UCSD-AML1 (cell line): Measurements from ENCODE around the gene FHIP2A.
"Not testable (repeated sequence)": the region's sequence is repeated elsewhere in the genome, so short reads cannot be mapped to it uniquely, and the experiment has no call there.

Experiments
- DNase-seq: peaks from one replicate; lab custom pipeline; 2025; ENCODE audit not compliant: unreplicated experiment; lab: John Stamatoyannopoulos, UW

The FHIP2A gene

GRCh38 chr10:114821293-114821914 is at the start of gene FHIP2A:
Gene FHIP2A, plus strand, starts transcription at chr10:114821780. Its CDS starts 299 bp downstream, at chr10:114822079.
- peak; percentile 91 for DNase-seq

GRCh38 chr10:114772496-114773196 is 48.9 kb upstream of the FHIP2A start:
- DNase-seq: no peak

GRCh38 chr10:114773197-114773532 is 48.4 kb upstream of the FHIP2A start:
- DNase-seq: no peak

GRCh38 chr10:114775082-114775481 is 46.5 kb upstream of the FHIP2A start:
- not testable (repeated sequence) for DNase-seq

- DNase-seq: no peak
Observed at GRCh38 chr10:114777415-114777814, 44.2 kb upstream of the FHIP2A start.

GRCh38 chr10:114779803-114780576 is 41.6 kb upstream of the FHIP2A start:
- DNase-seq: no peak

GRCh38 chr10:114780577-114781184 is 40.9 kb upstream of the FHIP2A start:
- DNase-seq: no peak

- DNase-seq: no peak
Observed at GRCh38 chr10:114782666-114783065, 38.9 kb upstream of the FHIP2A start.

- no peak for DNase-seq
Observed at GRCh38 chr10:114783686-114784085, 37.9 kb upstream of the FHIP2A start.

- DNase-seq: not testable (repeated sequence)
Observed at GRCh38 chr10:114786492-114786891, 35.1 kb upstream of the FHIP2A start.

GRCh38 chr10:114787131-114787530 is 34.4 kb upstream of the FHIP2A start:
- DNase-seq: not testable (repeated sequence)

- no peak for DNase-seq
Observed at GRCh38 chr10:114791768-114792167, 29.8 kb upstream of the FHIP2A start.

- no peak for DNase-seq
Observed at GRCh38 chr10:114795039-114795438, 26.5 kb upstream of the FHIP2A start.

GRCh38 chr10:114800361-114800760 is 21.2 kb upstream of the FHIP2A start:
- DNase-seq: no peak

GRCh38 chr10:114801411-114801813 is 20.2 kb upstream of the FHIP2A start:
- DNase-seq: peak; percentile 37

- no peak for DNase-seq
Observed at GRCh38 chr10:114802177-114802576, 19.4 kb upstream of the FHIP2A start.

- DNase-seq: no peak
Observed at GRCh38 chr10:114806562-114807391, 14.8 kb upstream of the FHIP2A start.

GRCh38 chr10:114808982-114809381 is 12.6 kb upstream of the FHIP2A start:
- DNase-seq: no peak

- DNase-seq: no peak
Observed at GRCh38 chr10:114810926-114811325, 10.7 kb upstream of the FHIP2A start.

- no peak for DNase-seq
Observed at GRCh38 chr10:114811862-114812261, 9.7 kb upstream of the FHIP2A start.

GRCh38 chr10:114815791-114816190 is 5.8 kb upstream of the FHIP2A start:
- no peak for DNase-seq
